IPS-NIHi7 (cell line): ENCODE measurements around the gene SYNRG.
"Not testable (repeated sequence)": the region's sequence is repeated elsewhere in the genome, so short reads cannot be mapped to it uniquely, and the experiment has no call there.

Source experiments
- DNase-seq: peaks from one replicate; pipeline ENCODE4 v3.0.0; 2012; ENCODE audit warnings: mixed read lengths; ENCODE audit errors: extremely low spot score

SYNRG gene

DNA sequence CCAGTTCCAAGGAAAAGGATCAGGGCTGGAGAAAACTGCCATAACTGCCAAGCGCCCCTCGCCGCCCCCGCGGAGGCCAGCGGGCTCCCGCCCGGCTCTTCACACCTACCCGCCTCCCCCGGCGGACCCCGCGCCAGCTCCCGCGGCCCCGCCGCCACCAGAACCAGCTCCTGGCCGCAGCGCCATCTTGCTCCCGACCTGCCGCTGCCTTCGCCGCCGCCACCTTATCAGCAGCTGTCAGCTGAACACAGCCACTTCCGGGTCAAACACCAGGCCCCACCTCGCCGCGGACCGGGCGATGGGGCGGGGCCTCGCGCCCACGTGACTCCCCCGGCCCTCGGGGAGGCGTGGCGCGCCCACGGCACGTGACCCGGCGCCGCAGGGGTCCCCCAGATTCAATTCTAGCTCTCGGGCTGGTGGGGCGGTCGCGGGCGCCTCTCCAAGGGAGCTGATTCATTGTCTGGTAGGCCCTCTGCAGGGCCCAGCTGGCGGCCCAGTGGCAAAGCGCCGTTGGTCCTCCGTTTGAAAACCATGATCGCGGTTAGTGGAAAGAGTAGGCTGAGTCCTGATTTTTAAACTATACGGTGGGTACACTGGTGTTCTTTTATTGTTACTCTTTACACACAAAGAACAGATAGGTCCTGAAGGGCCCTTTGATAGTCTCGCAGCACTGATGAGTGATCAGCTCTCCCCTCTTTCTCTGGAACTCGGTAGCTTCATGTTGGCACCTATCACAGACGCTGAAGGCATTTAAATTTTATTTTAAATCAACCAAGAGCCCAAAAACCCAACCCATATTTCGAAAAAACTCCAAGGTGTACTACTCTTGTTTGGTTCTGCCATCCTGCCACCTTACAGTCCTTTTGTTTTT lies at the start of gene SYNRG:
TSS of gene SYNRG (minus strand) at position 249 of the 871 bp plus-strand sequence. CDS start at position 186, 63 bp downstream.
- DNase-seq, result peak; percentile 100

GRCh38 chr17:37657202-37657601 lies 48.0 kb upstream of the SYNRG start:
- no peak for DNase-seq

- DNase-seq, result no peak
These were observed 42.6 kb upstream of the SYNRG start for GRCh38 chr17:37651849-37652248.

GRCh38 chr17:37650419-37651003 lies 41.3 kb upstream of the SYNRG start:
- peak; percentile 62 for DNase-seq

DNA sequence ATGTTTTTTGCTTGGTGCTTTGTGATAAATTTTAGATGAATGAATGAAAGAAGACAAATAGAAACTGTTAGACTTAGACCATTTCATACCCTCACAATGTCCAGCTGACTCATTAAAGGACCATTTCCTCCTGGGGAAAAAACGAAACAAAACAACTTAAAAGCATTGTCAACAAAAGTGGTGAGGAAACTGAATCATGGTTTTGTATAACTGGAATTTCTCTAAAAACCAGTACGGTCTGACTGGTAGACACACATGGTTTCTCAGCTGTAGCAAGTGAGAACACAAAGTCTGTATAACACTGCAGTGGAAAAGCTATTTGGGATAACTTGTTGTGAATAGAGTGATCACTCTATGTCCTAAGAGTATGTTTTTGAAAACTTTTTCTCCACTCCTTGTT lies 39.3 kb upstream of the SYNRG start:
- no peak for DNase-seq

GRCh38 chr17:37647856-37648255 lies 38.6 kb upstream of the SYNRG start:
- DNase-seq, result no peak

- no peak for DNase-seq
These were observed 34.7 kb upstream of the SYNRG start for GRCh38 chr17:37643869-37644268.

DNA sequence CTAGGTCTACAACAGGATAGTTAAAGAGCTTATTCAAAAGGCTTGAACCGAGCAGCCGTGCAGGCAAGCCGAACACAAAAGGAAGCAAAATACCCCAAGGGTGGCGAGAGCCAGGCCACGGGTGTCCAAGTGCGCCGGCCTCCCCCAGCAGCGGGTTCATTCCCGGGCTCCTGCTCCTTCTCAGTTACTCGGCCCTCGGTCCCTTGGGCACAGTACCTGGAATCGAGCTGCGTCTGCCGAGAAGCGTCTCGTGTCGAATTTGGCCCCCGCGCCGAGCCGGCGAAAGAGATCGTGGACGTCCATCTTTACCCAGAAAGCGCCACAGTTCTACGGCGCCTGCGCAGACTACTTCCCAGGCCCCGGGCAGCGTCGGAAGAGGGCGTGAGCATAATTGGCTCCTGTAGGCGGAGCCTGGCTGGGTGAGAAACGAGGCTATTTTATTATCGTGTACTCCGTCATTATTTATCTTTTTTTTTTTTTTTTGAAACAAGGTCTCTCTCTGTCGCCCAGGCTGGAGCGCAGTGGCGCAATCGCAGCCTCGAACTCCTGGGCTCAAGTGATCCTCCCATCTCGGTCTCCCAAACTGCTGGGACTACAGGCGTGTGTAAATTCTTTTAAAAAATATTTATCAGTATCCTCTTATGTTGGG lies 34.0 kb upstream of the SYNRG start, which contains the start of gene DDX52:
TSS of gene DDX52 (minus strand) at position 329 of the 649 bp plus-strand sequence. CDS start at position 303, 26 bp downstream.
- DNase-seq, result peak; percentile 97

DNA sequence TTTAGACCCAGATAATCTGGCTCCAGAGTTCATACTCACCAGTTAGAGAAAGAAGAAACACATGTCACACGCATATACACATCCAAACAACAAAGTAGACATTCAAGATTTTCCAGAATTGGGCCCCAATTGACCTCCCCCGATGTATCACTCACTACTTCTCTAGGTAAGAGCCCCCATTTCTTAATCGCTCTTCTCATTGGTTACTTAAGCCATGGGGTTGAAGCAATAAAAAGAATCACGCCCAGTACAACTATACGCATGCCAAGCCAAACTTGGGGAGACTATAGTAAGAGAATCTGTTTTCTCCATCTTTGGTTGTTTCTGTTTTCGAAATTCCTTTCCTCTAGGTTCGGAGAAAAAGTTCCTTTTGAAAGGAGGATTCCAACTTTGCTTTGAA lies 33.5 kb upstream of the SYNRG start:
- no peak for DNase-seq

DNA sequence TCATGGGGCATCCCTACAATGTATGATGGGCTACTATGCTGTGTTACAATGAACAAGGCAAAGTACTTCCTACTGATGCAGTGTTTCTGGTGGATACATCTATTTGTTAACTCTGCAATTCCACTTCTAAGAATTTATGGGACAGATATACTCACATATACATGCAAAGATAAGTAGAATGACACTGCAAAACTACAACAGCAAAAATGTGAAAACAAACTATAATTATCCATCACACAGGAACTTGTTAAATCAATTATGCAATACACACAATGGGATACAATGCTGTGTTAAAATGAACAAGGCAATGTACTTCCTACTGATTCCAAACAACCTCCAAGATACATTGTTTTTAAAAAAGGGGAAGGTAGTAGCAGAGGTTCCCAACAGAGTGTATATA lies 30.8 kb upstream of the SYNRG start:
- no peak for DNase-seq

DNA sequence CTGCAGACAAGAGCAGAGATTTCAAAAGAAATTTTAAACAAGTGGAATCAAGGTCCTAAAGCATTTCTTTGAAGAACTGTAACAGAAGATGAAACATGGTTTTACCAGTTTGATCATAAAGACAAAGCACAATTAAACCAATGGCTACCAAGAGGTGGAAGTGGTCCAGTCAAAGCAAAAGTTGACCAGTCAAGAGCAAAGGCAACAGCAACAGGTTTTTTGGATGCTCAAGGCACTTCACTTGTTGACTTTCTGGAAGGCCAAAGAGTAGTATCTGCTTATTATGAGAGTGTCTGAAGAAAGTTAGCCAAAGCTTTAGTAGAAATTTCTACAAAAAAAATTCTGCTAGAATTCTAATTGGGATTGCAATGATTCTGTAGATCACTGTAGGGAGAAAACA lies 28.7 kb upstream of the SYNRG start:
- no peak for DNase-seq

GRCh38 chr17:37616430-37616829 lies 7.2 kb upstream of the SYNRG start:
- not testable (repeated sequence) for DNase-seq

DNA sequence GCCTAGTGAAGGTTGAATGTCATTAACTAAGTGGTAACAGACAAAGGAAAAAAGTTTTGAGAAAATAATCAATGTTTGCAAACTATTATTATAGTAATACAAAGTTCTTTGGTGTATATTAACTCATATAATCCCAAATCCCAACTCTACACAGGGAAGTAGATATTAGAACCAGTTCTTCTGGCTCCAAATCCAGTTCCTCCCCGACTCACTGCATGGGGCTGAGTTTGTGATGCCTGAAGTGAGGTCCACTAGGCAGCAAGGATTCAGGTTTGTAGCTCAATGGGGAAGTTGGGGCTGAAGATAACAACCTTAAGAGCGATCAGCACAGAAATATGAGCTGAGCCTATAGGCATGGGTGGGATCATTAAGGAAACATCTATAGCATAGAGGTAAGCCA lies 5.6 kb upstream of the SYNRG start:
- no peak for DNase-seq

DNA sequence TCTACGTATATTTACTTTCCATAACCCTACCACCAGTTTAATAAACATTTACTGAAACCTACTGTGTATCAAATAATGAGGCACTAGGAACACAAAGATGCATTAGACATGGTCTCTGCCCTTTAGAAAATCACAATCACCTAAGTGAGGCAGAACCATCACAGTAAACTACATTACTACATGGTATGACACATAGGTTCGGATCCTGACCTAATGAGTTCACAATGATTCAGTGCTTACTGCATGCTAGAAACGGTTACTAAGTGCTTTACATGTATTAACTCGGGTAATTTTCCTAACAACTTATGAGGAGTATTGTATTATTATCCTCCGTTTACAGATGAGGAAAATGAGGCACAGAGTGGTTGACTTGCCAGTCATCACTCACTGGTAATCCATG lies 5.2 kb upstream of the SYNRG start:
- DNase-seq, result no peak

DNA sequence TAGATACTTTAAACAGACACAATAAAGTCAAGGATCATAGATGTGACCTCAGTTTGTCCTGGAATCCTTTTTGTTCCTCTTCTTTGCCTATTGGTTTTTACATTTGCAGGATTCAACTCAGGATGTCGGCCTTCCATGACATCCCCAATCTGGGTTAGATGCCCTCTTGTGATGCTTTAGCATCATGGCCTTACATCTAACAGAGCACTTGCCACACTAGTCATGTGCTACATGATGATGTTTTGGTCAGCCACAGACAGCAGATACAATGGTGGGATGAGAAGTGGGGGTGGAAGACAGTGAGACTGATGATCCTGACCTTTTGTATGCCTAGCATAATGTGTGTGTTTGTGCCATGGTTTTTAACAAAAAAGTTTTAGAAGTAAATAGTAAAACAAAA lies 1.8 kb upstream of the SYNRG start:
- peak; percentile 13 for DNase-seq

- DNase-seq, result not testable (repeated sequence)
These were observed 813 bp upstream of the SYNRG start for GRCh38 chr17:37610041-37610420.

GRCh38 chr17:37608351-37609169 lies 658 bp downstream of the SYNRG start:
- peak; percentile 68 for DNase-seq

GRCh38 chr17:37607637-37608331 lies 1.4 kb downstream of the SYNRG start:
- no peak for DNase-seq

DNA sequence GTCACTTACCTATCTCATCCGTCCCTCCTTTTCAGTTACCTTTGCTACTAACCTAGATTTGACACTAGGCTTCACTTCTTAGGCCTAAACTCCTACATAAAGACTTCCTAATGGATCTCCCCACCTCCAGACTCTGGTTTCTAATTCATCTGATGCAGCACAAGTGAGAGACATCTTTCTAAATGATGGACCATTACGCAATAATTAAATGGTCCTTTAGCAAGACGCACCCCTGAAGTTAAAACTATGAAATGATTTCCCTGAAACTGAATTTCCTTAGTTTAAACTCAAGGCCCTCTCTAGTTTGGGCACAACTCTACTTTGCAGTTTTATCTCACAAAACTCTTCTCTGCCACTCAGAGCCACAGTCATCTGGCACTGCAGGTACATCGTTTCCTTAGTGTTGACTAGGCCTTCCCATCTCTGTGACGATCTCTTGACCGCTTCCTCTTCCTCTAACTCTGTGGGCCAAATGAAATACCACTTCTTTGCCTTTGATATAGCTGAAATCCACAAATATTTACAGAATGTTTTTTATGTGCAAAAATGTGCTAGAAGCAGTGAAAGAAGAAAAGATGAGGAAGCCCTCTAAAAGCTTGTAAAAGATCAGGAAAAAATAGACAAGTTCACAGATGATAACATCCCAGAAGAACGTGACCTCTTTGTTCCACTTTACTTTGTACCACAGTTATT lies 3.3 kb downstream of the SYNRG start:
- DNase-seq, result no peak

- DNase-seq, result no peak
These were observed 4.1 kb downstream of the SYNRG start for GRCh38 chr17:37605081-37605480.

DNA sequence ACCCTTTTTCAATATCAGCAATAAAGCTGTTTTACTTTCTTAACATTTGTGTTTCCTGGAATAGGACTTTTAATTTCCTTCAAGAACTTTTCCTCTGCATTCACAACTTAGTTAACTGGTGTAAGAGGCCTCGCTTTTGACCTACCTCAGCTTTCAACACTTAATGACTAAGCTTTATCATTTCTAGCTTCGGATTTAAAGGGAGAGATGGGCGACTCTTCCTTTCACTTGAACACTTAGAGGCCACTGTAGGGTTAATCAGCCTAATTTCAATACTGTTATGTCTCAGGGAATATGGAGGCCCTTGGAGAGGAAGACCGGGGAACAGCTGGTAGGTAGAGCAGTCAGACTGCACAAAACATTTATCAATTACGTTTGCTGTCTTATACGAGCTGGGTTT lies 4.7 kb downstream of the SYNRG start:
- DNase-seq, result no peak
